Stimulated activated CD4-positive, alpha-beta T cell treated with anti-CD3 and anti-CD28 coated beads, Interleukin-2, amount 100 ng/mL, for 48 hours (primary cell): ENCODE measurements around the gene TRAPPC3.
A peak's percentile ranks its signal among the peaks of the same experiment; 100 is the strongest.

Source experiments
- DNase-seq, 2 donors: peaks; one replicate each; pipeline ENCODE4 v3.0.0-alpha.2; 2020

TRAPPC3 gene

DNA sequence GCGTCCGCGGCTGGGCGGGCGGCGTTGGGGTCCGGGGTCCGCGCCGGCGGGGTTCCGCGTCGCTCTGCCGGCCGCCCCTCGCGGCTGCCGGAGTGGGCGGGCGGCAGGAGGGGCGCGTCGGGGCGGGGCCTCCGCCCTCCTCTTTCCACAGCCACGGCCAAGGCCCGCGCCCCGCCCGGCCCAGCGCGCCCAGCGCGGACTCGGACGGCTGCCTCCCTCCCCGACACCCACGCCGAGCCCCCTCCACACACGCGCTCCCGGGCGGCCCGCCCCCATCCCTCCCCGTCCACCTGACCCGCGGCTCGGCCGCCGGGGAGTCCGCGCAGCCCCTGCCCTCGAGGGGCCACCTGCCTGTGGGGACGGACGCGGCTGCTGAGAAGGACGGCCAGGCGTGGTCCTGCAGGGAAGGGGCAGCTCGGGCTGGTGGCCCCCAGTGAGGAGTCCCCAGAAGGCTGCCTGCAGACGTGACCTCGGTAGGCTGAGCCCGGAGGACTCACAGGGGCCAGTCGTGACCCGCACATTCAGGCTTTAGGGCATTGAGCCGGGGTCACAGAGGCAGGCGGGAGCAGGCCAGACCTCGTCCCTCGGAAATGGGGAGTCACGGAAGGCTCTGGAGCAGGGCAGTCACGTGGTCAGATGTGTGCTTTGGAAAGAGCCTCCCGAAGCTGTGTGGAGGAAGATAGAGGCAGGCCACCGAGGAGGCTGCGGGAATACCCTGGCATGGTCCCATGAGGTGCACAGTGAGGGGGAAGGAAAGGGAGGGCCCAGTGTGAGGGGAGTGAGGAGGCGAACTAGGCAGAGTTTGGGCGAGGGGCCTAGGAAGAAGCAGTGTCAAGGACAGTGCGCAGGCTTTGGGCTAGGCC is 23.9 kb downstream of the TRAPPC3 start, which contains the start of gene COL8A2:
Gene COL8A2 (minus strand): TSS at position 94 of the 863 bp plus-strand sequence. CDS start 24,980 bp downstream, outside the sequence.
- DNase-seq, result no peak

DNA sequence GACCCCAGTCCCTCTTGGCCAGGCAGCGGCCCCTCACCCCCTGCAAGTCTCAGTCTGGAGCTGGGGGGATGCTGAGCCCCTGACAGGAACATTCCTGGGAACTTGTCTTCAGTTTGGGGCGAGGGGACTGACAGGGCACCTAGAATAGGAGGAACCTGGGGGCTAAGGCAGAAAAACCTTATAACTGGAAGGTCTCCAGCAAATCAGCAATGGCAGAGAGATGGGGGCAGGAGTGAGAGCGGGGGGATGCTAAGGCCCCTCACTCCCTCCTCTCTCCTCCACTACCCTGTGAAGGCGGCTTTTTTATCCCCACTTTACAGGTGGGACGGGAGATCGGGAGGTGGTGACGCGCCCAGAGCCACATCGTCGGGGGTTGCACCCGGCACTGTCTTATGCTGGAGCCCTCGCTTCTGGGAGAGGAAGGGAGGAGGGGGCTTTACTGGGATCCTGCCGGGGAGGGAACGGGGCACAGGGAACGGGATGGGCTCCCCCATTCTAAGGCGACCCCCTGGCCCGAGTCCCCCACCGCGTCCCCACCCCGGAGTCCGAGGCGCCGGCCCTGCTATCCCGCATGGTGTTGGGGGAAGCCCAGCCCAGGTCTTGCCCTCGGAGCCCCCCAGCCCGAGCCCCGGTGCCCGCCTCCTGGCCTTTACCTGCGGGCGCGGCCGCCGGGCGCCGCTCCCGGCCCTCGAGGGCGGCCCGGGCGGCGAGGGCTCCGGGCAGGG is 24.7 kb downstream of the TRAPPC3 start:
- no peak for DNase-seq

- no peak for DNase-seq
Observed at GRCh38 chr1:36123356-36123755, 25.9 kb downstream of the TRAPPC3 start.

DNA sequence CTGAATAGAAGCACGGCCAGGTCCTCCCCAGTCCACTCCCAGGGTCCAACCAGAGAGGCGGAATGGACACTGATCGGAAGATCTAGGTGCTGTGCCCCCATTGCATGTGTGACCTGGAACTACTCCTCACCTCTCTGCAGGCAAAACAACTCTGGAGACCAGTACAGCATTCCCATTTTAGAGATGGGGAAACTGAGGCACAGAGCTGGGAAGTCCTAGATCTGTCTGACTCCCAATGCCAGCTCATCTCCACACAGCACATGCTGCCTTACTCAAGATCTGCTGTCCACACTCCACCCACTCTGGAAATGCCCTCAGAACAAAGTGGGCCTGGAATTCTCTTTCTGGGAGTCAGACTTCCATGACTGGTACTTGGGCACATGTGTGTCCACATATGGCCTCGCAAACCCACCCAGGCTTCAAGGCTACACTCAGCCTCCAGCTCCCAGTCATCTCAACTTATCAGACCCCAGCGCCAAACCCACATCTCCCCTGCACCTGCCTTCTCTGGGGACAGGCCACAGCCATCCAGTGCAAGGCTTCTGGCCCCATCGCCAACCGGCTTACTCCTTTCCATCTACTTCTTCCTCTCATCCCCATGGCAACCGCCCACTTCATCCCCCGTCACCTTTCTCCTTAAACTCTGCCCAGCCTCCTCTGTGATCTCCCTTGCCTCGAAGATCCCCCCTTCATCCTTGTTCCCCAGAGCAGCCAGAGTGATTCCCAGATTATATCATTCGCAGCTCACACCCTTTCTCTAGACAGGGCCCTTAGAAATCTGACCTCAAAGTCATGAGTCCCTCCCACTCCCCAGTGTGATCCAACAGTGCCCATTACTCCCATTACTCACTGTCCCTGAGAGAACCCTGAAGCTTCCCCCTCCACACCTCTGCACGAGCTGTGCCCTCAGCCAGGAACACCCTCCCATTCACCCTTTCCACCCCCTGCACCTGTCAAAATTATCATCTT is 26.9 kb downstream of the TRAPPC3 start:
- no peak for DNase-seq

DNA sequence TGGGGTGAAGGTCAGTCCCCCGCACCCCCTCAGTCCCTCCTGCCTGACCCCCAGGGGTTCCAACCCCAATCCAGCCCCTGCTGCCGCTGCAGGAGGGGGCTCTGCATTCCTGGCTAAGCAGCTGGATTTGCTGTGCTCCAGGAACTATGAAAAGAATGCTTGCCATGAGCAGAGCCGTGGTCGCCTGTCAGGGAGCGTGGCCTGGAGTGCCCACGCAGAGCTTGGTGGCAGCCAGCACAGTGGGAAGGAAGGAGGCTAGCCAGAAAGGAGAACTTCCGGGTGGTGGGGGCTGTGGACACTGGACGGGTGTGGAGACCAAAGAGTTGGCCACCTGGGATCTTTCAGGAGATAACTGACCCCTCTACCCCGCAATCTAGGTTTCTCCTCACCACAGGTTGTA is 29.8 kb downstream of the TRAPPC3 start:
- DNase-seq, result no peak

GRCh38 chr1:36118447-36119204 is 30.7 kb downstream of the TRAPPC3 start:
- DNase-seq, result no peak

GRCh38 chr1:36116901-36117300 is 32.4 kb downstream of the TRAPPC3 start:
- DNase-seq, result no peak

DNA sequence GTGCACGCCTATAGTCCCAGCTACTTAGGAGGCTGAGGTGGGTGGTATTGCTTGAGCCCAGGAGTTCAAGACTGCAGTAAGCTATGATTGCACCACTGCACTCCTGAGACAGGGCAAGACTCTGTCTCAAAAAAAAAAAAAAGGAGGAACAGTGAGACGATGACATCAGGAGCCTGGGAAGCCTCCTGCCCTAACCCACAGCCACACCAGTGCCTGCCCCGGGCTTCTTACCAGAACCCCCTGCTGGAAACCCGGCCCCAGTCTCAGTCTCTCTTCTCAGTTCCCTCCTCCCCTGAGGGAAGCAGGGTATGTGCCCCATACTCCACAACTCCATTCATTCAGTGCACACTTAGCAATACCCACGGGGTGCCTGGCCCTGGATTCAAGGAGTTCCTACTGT is 33.4 kb downstream of the TRAPPC3 start:
- no peak for DNase-seq

- DNase-seq, result no peak
Observed at GRCh38 chr1:36115200-36115669, 34.1 kb downstream of the TRAPPC3 start.

- no peak for DNase-seq
Observed at GRCh38 chr1:36114371-36114770, 34.9 kb downstream of the TRAPPC3 start.

GRCh38 chr1:36112823-36113222 is 36.5 kb downstream of the TRAPPC3 start:
- DNase-seq, result no peak

GRCh38 chr1:36111151-36111550 is 38.1 kb downstream of the TRAPPC3 start:
- no peak for DNase-seq

- peak in 1 of 2 donors; percentile 32 for DNase-seq
Observed at GRCh38 chr1:36109041-36109679, 40.1 kb downstream of the TRAPPC3 start.

DNA sequence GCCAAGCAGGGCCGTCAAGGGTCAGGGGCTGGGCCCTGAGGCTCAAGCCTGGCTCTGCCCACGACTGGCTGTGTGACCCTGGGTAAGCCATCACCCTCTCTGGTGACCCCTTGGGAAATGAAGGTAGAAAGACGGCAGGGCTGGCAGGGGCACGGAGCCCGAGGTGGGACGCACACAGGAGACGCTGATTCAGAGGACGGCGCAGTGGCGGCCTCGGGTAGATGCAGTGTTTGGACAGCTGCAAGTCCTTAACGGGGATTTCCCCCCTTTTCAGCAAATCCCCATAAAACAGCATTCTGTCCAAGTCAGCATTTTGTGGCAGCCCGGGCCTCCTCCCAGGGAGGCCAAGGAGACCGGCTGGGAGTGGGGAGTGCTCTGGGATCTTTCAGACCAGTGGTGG is 41.0 kb downstream of the TRAPPC3 start:
- DNase-seq, result no peak

GRCh38 chr1:36107394-36107793 is 41.9 kb downstream of the TRAPPC3 start:
- no peak for DNase-seq

DNA sequence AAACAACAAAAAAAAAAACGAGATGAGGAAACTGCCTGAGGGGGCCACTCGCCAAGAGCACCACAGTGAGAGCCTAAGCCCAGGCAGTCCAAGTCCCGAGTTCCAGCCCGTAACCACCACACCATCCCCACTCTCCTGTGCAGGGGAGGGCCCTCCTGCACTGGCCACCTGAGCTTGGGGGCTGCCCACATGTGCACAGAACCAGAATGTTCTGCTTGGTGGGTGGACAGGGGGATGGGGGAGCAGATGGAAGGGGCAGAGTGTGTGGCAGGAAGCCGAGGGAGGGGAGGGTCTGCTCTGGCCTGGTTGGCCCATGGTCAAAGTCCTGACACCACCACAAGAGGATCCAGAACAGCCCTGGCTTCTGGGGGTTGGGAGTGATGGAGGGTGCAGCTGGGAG is 43.0 kb downstream of the TRAPPC3 start:
- no peak for DNase-seq

- no peak for DNase-seq
Observed at GRCh38 chr1:36101546-36101945, 47.7 kb downstream of the TRAPPC3 start.

GRCh38 chr1:36100376-36100775 is 48.9 kb downstream of the TRAPPC3 start:
- DNase-seq, result no peak

DNA sequence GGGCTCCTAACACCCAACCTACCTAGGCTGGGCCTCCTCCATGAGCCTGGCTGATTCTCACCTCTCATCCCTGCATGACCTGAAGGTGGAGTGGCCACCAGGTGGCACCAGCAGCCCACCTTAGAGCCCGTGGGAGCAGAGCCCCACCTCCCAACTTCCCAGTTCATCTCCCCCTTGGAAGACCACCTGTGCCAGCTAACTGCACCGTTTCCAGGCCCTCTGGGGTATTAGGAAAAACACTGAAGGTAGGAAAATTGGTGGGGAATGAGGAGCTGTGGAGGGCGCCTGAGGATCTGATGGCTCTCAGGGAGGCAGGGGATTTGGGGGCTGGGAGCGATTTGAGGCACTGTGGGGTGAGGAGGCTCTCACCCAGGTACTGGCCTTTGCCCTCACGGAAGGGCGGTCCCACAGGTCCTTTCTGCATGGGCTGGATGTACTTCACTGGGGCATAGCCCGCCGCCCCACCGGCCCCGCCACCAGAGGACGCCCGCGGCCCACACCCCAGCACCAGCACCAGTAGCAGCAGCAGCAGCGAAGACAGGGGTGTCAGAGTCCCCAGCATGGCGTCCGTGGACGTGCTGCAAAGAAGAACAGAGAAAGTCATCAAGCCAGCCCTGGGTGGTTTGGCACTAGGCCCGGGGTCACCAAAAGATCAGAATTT is 49.5 kb downstream of the TRAPPC3 start:
- peak; percentile 78 to 79 for DNase-seq

GRCh38 chr1:36098650-36099365 is 50.5 kb downstream of the TRAPPC3 start:
- no peak for DNase-seq
